GDM1 (cell line): ENCODE measurements around the gene NAIP.
"Not testable (repeated sequence)": the region's sequence is repeated elsewhere in the genome, so short reads cannot be mapped to it uniquely, and the experiment has no call there.

Source experiments
- DNase-seq: peaks from one replicate; lab custom pipeline; 2025; lab: John Stamatoyannopoulos, UW

The NAIP gene

GRCh38 chr5:70925211-70925562, 100.0 kb downstream of the NAIP start:
- DNase-seq, result not testable (repeated sequence)
